OCI-LY3 (cell line): ENCODE measurements around the gene LRP1B.

Experiments used
- H2AFZ ChIP-seq: fragments of 200-600, 300-600 bp; shearing (Covaris generic); 2 replicates; pipeline ENCODE4 v1.6.0; 2014; ENCODE audit warnings: antibody characterized with exemption, low read depth, low read length
- H3K27ac ChIP-seq: fragments of 200-600, 300-600 bp; sonication (generic); 2 replicates; pipeline ENCODE4 v1.5.1; 2014; ENCODE audit warnings: mild to moderate bottlenecking, low read length, moderate library complexity, mixed read lengths
- H3K27me3 ChIP-seq: fragments of 200-600, 300-600 bp; sonication (generic); 2 replicates; pipeline ENCODE4 v1.6.1; 2014; ENCODE audit warnings: low read depth, low read length, mixed read lengths
- H3K36me3 ChIP-seq: fragments of 200-600, 300-600 bp; sonication (generic); replicated peaks from 2 replicates; pipeline ENCODE3; 2014; ENCODE audit warnings: low read depth, low read length, mixed read lengths
- H3K4me1 ChIP-seq: fragments of 300-600, 200-600 bp; sonication (generic); 2 replicates; pipeline ENCODE4 v1.6.1; 2014; ENCODE audit warnings: low read length, mixed read lengths
- H3K4me2 ChIP-seq: fragments of 200-600, 300-600 bp; sonication (generic); 2 replicates; pipeline ENCODE4 v1.6.1; 2014; ENCODE audit warnings: low read length, mixed read lengths
- H3K4me3 ChIP-seq: fragments of 300-600, 200-600 bp; sonication (generic); 2 replicates; pipeline ENCODE4 v1.5.1; 2014; ENCODE audit warnings: antibody characterized with exemption, mild to moderate bottlenecking, low read length, moderate library complexity
- H3K79me2 ChIP-seq: fragments of 300-600, 200-600 bp; shearing (Covaris generic); 2 replicates; pipeline ENCODE4 v1.6.1; 2014; ENCODE audit warnings: mild to moderate bottlenecking, low read length, mixed read lengths
- H3K9ac ChIP-seq: fragments of 300-600, 200-600 bp; shearing (Covaris generic); 2 replicates; pipeline ENCODE4 v1.6.0; 2014; ENCODE audit warnings: mild to moderate bottlenecking, low read length, moderate library complexity
- H3K9me3 ChIP-seq: fragments of 200-600, 300-600 bp; shearing (Covaris generic); 2 replicates; pipeline ENCODE4 v1.6.1; 2014; ENCODE audit warnings: low read length, mixed read lengths; ENCODE audit not compliant: insufficient read depth
- H4K20me1 ChIP-seq: fragments of 200-600, 300-600 bp; sonication (generic); 2 replicates; pipeline ENCODE4 v1.6.1; 2016; ENCODE audit warnings: low read length, mixed read lengths; ENCODE audit not compliant: insufficient read depth
- CTCF ChIP-seq: fragments of 200-600, 300-600 bp; sonication (generic); IDR thresholded peaks from 2 replicates; pipeline ENCODE4 v1.5.1; 2014; ENCODE audit warnings: antibody characterized with exemption, low read length, low read depth
- EZH2phosphoT487 ChIP-seq: fragments of 200-600 bp; shearing (Covaris generic); IDR thresholded peaks from 2 replicates; pipeline ENCODE4 v1.6.1; 2018; ENCODE audit warnings: antibody characterized with exemption, mixed run types, low read depth

The LRP1B gene

GRCh38 chr2:140392824-140393223, 1738.0 kb downstream of the LRP1B start:
- no peaks in the 10 kb centered on the region for H3K36me3 ChIP-seq

GRCh38 chr2:140384946-140385345, 1745.9 kb downstream of the LRP1B start:
- Histone ChIP-seq H2AFZ (no peak overlapping the region), H3K36me3 (no peaks in the 10 kb centered on the region), H3K4me1 (no peaks in the 10 kb centered on the region; the same call in 1 of the 2 replicates), H3K79me2 (no peaks in the 10 kb centered on the region), H3K4me3 (no peak overlapping the region), H4K20me1 (no peaks in the 10 kb centered on the region), H3K27ac (no peak overlapping the region), H3K4me2 (no peak overlapping the region), H3K9me3 (no peaks in the 10 kb centered on the region), H3K9ac (no peak overlapping the region), H3K27me3 (no peaks in the 10 kb centered on the region)
- TF ChIP-seq EZH2phosphoT487 (no peak), CTCF (no peak)

More at GRCh38 chr2:140392824-140393223, 1738.0 kb downstream of the LRP1B start:
- Histone ChIP-seq H3K4me3 (no peak overlapping the region), H3K27me3 (no peaks in the 10 kb centered on the region), H3K9me3 (no peaks in the 10 kb centered on the region), H3K9ac (no peak overlapping the region), H3K79me2 (no peaks in the 10 kb centered on the region), H4K20me1 (no peaks in the 10 kb centered on the region), H3K27ac (no peak overlapping the region), H2AFZ (no peak overlapping the region), H3K4me1 (no peaks in the 10 kb centered on the region; the same call in 1 of the 2 replicates), H3K4me2 (no peak overlapping the region)
- TF ChIP-seq EZH2phosphoT487 (no peak), CTCF (no peak)

GRCh38 chr2:140383781-140384180, 1747.0 kb downstream of the LRP1B start:
- H3K4me2 ChIP-seq, result no peak overlapping the region
- no peaks in the 10 kb centered on the region for H3K36me3 ChIP-seq
- no peaks in the 10 kb centered on the region; the same call in 1 of the 2 replicates for H3K4me1 ChIP-seq
- no peak overlapping the region for H3K27ac ChIP-seq
- no peaks in the 10 kb centered on the region for H3K9me3 ChIP-seq
- no peak overlapping the region for H2AFZ ChIP-seq
- no peaks in the 10 kb centered on the region for H3K79me2 ChIP-seq
- H3K27me3 ChIP-seq, result no peaks in the 10 kb centered on the region
- H3K9ac ChIP-seq, result no peak overlapping the region
- no peaks in the 10 kb centered on the region for H4K20me1 ChIP-seq
- no peak for TF ChIP-seq EZH2phosphoT487
- no peak for TF ChIP-seq CTCF
- H3K4me3 ChIP-seq, result no peak overlapping the region

GRCh38 chr2:140376686-140377085, 1754.1 kb downstream of the LRP1B start:
- Histone ChIP-seq H2AFZ (no peak overlapping the region), H4K20me1 (no peaks in the 10 kb centered on the region), H3K4me3 (no peak overlapping the region), H3K27ac (no peak overlapping the region), H3K9ac (no peak overlapping the region), H3K27me3 (no peaks in the 10 kb centered on the region), H3K4me2 (no peak overlapping the region), H3K9me3 (no peaks in the 10 kb centered on the region), H3K4me1 (no peaks in the 10 kb centered on the region), H3K79me2 (no peaks in the 10 kb centered on the region), H3K36me3 (no peaks in the 10 kb centered on the region)
- TF ChIP-seq EZH2phosphoT487, result no peak
- TF ChIP-seq CTCF, result no peak
